ENCODE measurements around the gene TMED1. TPM values are rescaled to one million over a fixed set of nuclear protein-coding genes. Genes with fewer than 3 reads are reported as not detected.
"Not testable (repeated sequence)": the region's sequence is repeated elsewhere in the genome, so short reads cannot be mapped to it uniquely, and the experiment has no call there.

TMED1 gene
- total RNA-seq, 2 donors from 2014 or later, result 19.6 to 21.1 TPM

- DNase-seq (no peak), ATAC-seq (replicated peaks in 1 of 2) (no peak)
- no peaks in the 10 kb centered on the region for H3K4me1 Mint-ChIP-seq (ENCODE audit: low read depth)
- no peak overlapping the region for H3K4me3 Mint-ChIP-seq
- no peaks in the 10 kb centered on the region for H3K36me3 Mint-ChIP-seq (ENCODE audit: insufficient read depth in 2 of 2)
- H3K27ac Mint-ChIP-seq, result no peak overlapping the region
- H3K27me3 Mint-ChIP-seq (ENCODE audit: low read depth), result no peaks in the 10 kb centered on the region
- no peaks in the 10 kb centered on the region for H3K9me3 Mint-ChIP-seq
Measured at GRCh38 chr19:10854350-10855089, 18.5 kb upstream of the TMED1 start.

- Mint-ChIP-seq H3K36me3 (ENCODE audit: insufficient read depth in 2 of 2) (no peaks in the 10 kb centered on the region), H3K4me1 (ENCODE audit: low read depth) (peaks cover 7% of the 10 kb centered on the region), H3K4me3 (no peak overlapping the region), H3K27me3 (ENCODE audit: low read depth) (no peaks in the 10 kb centered on the region), H3K9me3 (no peaks in the 10 kb centered on the region), H3K27ac (no peak overlapping the region)
- no peak for ATAC-seq (replicated peaks in 1 of 2)
- DNase-seq, result no peak
Measured at GRCh38 chr19:10852941-10853340, 16.9 kb upstream of the TMED1 start.

GRCh38 chr19:10852098-10852800, 16.2 kb upstream of the TMED1 start:
- no peak for DNase-seq
- H3K4me3 Mint-ChIP-seq, result peak overlapping the region in 1 of 2 donors; percentile 10
- peaks cover 10% of the 10 kb centered on the region for H3K4me1 Mint-ChIP-seq (ENCODE audit: low read depth)
- H3K27ac Mint-ChIP-seq, result no peak overlapping the region
- no peaks in the 10 kb centered on the region for H3K9me3 Mint-ChIP-seq
- ATAC-seq (replicated peaks in 1 of 2), result no peak
- no peaks in the 10 kb centered on the region for H3K27me3 Mint-ChIP-seq (ENCODE audit: low read depth)
- H3K36me3 Mint-ChIP-seq (ENCODE audit: insufficient read depth in 2 of 2), result no peaks in the 10 kb centered on the region

GRCh38 chr19:10850631-10851030, 14.6 kb upstream of the TMED1 start:
- Mint-ChIP-seq H3K36me3 (ENCODE audit: insufficient read depth in 2 of 2) (peaks cover 0 to 5% of the 10 kb centered on the region in 2 donors), H3K9me3 (peaks cover 0 to 2% of the 10 kb centered on the region in 2 donors), H3K27ac (no peak overlapping the region), H3K27me3 (ENCODE audit: low read depth) (no peaks in the 10 kb centered on the region), H3K4me1 (ENCODE audit: low read depth) (peaks cover 10% of the 10 kb centered on the region), H3K4me3 (no peak overlapping the region)
- no peak for DNase-seq
- ATAC-seq (replicated peaks in 1 of 2), result no peak

GRCh38 chr19:10848230-10848856, 12.3 kb upstream of the TMED1 start, which contains the start of gene C19orf38:
C19orf38 (plus strand) TSS chr19:10848415; CDS start chr19:10848509, 94 bp downstream.
- Mint-ChIP-seq H3K27ac (no peak within 1 kb of the TSS), H3K4me3 (peak within 1 kb of the TSS; percentile 57 to 67), H3K4me1 (ENCODE audit: low read depth) (peaks cover 10% of the 10 kb centered on the region), H3K36me3 (ENCODE audit: insufficient read depth in 2 of 2) (peaks cover 0 to 7% of the 10 kb centered on the region in 2 donors), H3K9me3 (peaks cover 0 to 2% of the 10 kb centered on the region in 2 donors), H3K27me3 (ENCODE audit: low read depth) (no peaks in the 10 kb centered on the region)
- peak; percentile 54 to 55 for ATAC-seq (replicated peaks in 1 of 2)
- no peak for DNase-seq

- H3K27ac Mint-ChIP-seq, result no peak overlapping the region
- no peak overlapping the region for H3K4me3 Mint-ChIP-seq
- peaks cover 0 to 2% of the 10 kb centered on the region in 2 donors for H3K9me3 Mint-ChIP-seq
- no peak for DNase-seq
- H3K4me1 Mint-ChIP-seq (ENCODE audit: low read depth), result peaks cover 10% of the 10 kb centered on the region
- H3K36me3 Mint-ChIP-seq (ENCODE audit: insufficient read depth in 2 of 2), result peaks cover 0 to 7% of the 10 kb centered on the region in 2 donors
- no peaks in the 10 kb centered on the region for H3K27me3 Mint-ChIP-seq (ENCODE audit: low read depth)
- no peak for ATAC-seq (replicated peaks in 1 of 2)
Measured at GRCh38 chr19:10846500-10847202, 10.6 kb upstream of the TMED1 start.

GRCh38 chr19:10842788-10843187, 6.8 kb upstream of the TMED1 start:
- Mint-ChIP-seq H3K9me3 (peaks cover 2 to 3% of the 10 kb centered on the region in 2 donors), H3K27me3 (ENCODE audit: low read depth) (no peaks in the 10 kb centered on the region), H3K4me1 (ENCODE audit: low read depth) (peaks cover 2% of the 10 kb centered on the region), H3K4me3 (no peak overlapping the region), H3K36me3 (ENCODE audit: insufficient read depth in 2 of 2) (peaks cover 0 to 11% of the 10 kb centered on the region in 2 donors), H3K27ac (no peak overlapping the region)
- ATAC-seq (replicated peaks in 1 of 2) (no peak), DNase-seq (no peak)

- Mint-ChIP-seq H3K4me1 (ENCODE audit: low read depth) (peaks cover 21% of the 10 kb centered on the region), H3K27ac (peak overlapping the region; percentile 12), H3K36me3 (ENCODE audit: insufficient read depth in 2 of 2) (peaks cover 6 to 7% of the 10 kb centered on the region in 2 donors), H3K9me3 (peaks cover 2 to 5% of the 10 kb centered on the region in 2 donors), H3K4me3 (no peak overlapping the region), H3K27me3 (ENCODE audit: low read depth) (no peaks in the 10 kb centered on the region)
- DNase-seq (no peak), ATAC-seq (replicated peaks in 1 of 2) (no peak)
Measured at GRCh38 chr19:10839114-10840050, 3.4 kb upstream of the TMED1 start.

- peaks cover 2 to 5% of the 10 kb centered on the region in 2 donors for H3K9me3 Mint-ChIP-seq
- DNase-seq (no peak), ATAC-seq (replicated peaks in 1 of 2) (no peak)
- H3K27me3 Mint-ChIP-seq (ENCODE audit: low read depth), result no peaks in the 10 kb centered on the region
- peak overlapping the region; percentile 12 for H3K27ac Mint-ChIP-seq
- H3K4me3 Mint-ChIP-seq, result no peak overlapping the region
- H3K4me1 Mint-ChIP-seq (ENCODE audit: low read depth), result peaks cover 21% of the 10 kb centered on the region
- peaks cover 6 to 11% of the 10 kb centered on the region in 2 donors for H3K36me3 Mint-ChIP-seq (ENCODE audit: insufficient read depth in 2 of 2)
Measured at GRCh38 chr19:10838377-10838776, 2.4 kb upstream of the TMED1 start.

GRCh38 chr19:10837649-10838048, 1.6 kb upstream of the TMED1 start:
- not testable (repeated sequence) for DNase-seq; ATAC-seq (replicated peaks in 1 of 2); H3K27ac Mint-ChIP-seq; H3K27me3 Mint-ChIP-seq (ENCODE audit: low read depth); H3K4me3 Mint-ChIP-seq; H3K9me3 Mint-ChIP-seq
- Mint-ChIP-seq H3K36me3 (ENCODE audit: insufficient read depth in 2 of 2) (peaks cover 6 to 11% of the 10 kb centered on the region in 2 donors), H3K4me1 (ENCODE audit: low read depth) (peaks cover 21% of the 10 kb centered on the region)

GRCh38 chr19:10836479-10837330, 693 bp upstream of the TMED1 start:
- Mint-ChIP-seq H3K27ac (peak overlapping the region; percentile 100), H3K4me3 (peak overlapping the region; percentile 92 to 99), H3K9me3 (peaks cover 2 to 5% of the 10 kb centered on the region in 2 donors), H3K4me1 (ENCODE audit: low read depth) (peaks cover 21% of the 10 kb centered on the region), H3K27me3 (ENCODE audit: low read depth) (no peaks in the 10 kb centered on the region), H3K36me3 (ENCODE audit: insufficient read depth in 2 of 2) (peaks cover 6 to 11% of the 10 kb centered on the region in 2 donors)
- DNase-seq (peak; percentile 88), ATAC-seq (replicated peaks in 1 of 2) (peak; percentile 48 to 54)

Measured in activated T-cell treated with anti-CD3 and anti-CD28 coated beads, Interleukin-2, amount 50 U/mL, for 72 hours (primary cell).